GM12874 (cell line): Measurements from ENCODE around the gene TSC22D3.

Experiments
- TF ChIP-seq, protein P1 (sequence below): IDR thresholded peaks from 2 replicates; pipeline ENCODE4 v1.5.1; 2011; ENCODE audit warnings: low read depth, mild to moderate bottlenecking, control low read depth, low read length, moderate library complexity; ENCODE audit not compliant: insufficient read depth

Gene TSC22D3

DNA sequence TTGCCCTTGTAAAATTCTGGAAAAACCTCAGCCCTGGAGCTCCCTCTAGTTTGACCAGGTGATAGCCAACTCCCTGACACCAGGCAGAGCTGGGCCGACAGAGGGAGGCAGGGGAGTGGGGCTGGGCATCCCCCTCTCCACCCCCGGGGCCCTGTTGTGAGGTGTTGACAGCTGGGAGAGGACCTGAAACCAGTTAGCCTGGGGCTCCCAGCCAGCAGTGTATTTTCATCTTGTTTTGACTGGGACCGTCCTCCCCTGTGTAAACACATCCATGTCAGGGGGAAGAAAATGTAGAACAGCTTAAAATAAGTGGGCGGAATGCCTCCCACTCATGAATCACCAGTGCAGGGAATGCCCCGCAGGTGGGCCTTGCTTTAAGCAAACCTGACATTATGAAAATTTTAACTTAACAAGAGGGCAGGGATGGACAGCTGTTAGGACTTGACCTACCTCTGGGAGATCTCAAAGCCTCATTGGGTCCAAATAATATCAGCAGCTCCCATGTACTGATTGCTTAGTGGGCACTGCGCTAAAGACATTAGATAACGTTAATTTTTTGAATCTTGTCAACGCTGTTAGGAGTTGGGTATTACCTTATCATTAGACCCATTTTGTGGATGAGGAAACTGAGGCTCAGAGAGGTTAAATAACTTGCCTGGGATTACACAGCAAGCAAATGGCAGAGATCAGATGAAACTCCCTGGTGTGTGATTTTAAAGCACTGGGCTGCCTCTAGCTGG, 45.9 kb downstream of the TSC22D3 start:
- TF ChIP-seq, protein P1, sequence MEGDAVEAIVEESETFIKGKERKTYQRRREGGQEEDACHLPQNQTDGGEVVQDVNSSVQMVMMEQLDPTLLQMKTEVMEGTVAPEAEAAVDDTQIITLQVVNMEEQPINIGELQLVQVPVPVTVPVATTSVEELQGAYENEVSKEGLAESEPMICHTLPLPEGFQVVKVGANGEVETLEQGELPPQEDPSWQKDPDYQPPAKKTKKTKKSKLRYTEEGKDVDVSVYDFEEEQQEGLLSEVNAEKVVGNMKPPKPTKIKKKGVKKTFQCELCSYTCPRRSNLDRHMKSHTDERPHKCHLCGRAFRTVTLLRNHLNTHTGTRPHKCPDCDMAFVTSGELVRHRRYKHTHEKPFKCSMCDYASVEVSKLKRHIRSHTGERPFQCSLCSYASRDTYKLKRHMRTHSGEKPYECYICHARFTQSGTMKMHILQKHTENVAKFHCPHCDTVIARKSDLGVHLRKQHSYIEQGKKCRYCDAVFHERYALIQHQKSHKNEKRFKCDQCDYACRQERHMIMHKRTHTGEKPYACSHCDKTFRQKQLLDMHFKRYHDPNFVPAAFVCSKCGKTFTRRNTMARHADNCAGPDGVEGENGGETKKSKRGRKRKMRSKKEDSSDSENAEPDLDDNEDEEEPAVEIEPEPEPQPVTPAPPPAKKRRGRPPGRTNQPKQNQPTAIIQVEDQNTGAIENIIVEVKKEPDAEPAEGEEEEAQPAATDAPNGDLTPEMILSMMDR: no peak

DNA sequence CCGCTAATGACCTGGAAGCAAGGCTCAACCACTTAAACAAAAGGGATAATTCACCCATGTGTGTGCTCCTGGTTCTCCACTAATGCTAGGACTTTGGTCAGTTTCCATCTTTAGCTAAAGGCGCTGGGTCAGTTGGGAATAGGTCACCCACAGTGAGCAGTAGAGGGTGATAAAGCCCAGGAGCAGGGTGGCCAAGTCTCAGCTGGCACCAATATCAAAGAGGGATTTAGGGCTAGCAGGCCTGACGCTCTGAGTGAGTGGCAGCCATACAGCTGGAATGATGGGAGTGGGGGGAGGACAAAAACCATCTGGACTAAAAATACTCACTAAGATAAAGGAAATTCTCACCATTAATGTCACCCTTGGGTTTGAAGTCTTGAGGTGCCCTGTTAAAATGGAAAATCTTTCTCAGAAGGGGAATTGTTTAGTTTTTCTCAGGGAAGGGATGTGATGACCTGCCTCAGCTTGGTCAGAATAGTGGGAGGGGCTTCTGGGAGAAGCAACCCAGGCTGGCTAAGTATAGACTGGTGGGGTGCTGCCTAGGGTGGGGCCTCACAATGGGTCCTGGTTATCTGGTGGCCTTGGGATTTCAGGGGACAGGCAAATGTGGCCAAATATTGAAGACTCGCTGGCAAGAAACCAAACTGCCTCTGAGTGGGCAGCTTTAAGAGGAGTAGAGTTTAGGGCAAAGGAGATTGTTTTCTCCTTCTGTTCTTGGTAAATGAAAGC, 47.1 kb downstream of the TSC22D3 start:
- TF ChIP-seq, protein P1: no peak

DNA sequence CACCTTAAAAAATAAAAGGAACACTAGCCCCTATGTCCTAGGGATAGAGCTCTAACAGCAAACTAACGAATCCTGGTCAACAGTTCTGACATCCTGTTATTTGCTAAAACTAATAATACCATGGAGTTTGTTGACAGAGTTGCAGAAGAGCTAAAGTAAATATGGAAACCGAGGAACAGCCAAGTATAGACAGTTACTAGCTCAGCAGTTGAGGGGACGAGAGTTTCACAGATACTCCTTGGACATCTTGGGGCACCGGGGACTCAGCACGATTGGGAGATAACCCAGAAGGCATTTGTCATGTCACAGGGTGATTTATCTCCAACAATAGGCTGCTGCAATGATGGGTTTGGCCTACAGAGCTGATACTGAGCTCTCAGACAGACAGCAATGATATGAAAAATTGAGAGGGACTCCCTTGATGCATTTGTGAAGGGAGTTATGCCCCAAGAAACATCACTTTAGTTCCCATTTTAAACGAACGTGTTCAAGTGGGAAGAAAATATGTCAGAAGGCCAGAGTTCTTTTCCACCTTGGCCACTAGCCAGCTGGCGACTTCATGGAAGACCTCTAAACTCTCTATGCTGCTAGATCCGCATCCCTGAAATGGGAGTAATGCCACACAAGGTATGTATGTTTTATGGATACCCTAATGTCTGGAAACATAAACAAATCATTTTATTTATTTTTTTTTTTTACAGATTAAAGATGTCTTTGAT, 48.6 kb downstream of the TSC22D3 start:
- TF ChIP-seq, protein P1: no peak

DNA sequence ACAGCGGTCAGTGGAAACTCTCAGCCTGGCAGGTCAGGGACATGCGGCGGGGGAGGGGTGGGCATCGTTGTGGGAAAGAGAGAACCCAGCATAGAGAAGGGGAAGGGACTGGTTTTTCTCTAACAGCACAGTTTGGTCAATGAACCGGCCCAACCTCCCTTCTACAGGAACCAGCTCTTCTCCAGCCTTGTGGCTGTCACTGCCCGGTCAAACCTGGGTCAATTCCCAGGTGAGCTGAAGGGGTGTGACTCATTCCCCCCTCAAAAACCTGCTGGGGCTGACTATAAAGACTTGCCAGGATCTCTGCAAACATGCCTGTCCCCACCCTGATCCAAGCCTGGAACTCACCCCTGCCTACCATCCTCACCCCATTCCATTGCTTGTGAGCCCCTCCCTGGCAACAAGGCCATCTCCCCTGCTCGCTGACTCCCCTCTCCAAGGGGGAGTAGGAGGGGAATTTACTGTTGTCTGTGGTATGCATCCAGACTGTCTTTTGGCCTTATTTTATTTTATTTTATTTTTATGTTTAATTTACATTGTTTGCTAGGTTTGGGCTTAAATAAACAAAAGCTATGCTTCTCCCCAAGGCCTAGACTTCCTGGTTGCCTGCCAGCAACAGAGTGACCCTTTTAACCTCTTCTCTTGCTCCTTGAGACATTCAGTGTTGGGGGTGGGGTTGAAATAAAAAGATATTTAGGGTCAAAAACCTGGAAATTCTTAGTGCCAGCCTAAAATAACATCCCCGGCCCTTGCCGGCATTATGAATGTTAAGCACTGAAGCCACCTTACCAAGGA, 49.6 kb downstream of the TSC22D3 start:
- TF ChIP-seq, protein P1: no peak

DNA sequence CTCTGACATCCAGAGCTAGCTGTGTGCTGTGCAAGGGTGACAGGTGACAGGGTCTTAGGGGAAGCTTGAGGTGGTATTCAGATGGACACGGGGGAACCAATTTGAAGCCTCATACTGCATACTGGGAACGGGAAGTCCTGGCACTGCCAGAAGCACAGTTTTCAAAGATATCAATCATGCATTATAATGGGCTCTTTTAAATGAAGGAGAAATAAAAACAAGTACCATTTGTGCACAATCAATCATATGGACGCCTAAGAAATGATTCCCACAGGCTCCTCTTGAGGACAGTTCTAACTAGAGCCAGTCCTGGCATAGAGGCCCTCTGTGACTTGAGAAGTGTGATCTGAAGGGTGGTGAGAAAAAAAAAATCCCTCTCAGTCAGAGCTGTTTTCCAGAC, 50.9 kb downstream of the TSC22D3 start:
- TF ChIP-seq, protein P1: no peak

DNA sequence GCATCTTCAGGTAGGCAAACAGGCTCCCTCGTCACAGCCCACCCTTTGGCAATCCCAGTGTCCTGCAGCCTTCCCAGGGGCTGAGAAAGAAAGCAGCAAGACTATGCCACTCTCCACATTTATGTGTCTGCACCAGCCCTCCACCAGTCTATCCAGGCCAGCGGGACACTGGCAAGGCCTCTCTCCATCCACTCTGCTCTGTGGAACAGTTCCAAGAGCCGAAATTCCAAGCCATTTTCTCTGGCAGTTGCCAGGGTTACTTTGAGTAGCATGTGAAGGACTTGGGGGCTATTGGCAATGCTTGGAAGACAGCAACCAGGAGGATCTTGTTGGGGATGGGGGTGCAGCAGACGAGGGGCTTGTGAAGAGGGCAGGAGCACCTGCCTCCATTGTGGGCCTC, 52.1 kb downstream of the TSC22D3 start:
- TF ChIP-seq, protein P1: no peak
